GM12878 (cell line): ENCODE measurements around the gene GSG1L. TPM values are rescaled to one million over a fixed set of nuclear protein-coding genes. Genes with fewer than 3 reads are reported as not detected.

Experiments used
- ATAC-seq: fragments of 200-7000 bp; cut with Tn5 transposase; 3 replicates; pipeline ENCODE4 v1.9.1; 2020; ENCODE audit warnings: mild to moderate bottlenecking, moderate library complexity
- BruUV-seq: library from RNA; stranded (reverse); fragments of 400-500 nt; replicated peaks from 2 replicates; lab custom pipeline; 2021; lab: Mats Ljungman, UMichigan
- CTCF ChIA-PET: fragments of 300-600 bp; sonication (Branson Sonifier 250); formaldehyde crosslinking; extraction: SDS; loops from one replicate; lab custom pipeline; 2021; ENCODE audit warnings: inconsistent platforms; lab: Yijun Ruan, JAX
- POLR2A ChIA-PET: fragments of 350-600 bp; formaldehyde crosslinking; extraction: SDS; loops from one replicate; lab custom pipeline; 2021; ENCODE audit warnings: inconsistent platforms; lab: Charles Lee
- RAD21 ChIA-PET: fragments of 300-600 bp; sonication (Branson Sonifier 250); formaldehyde crosslinking; loops from one replicate; lab custom pipeline; 2023; ENCODE audit warnings: antibody characterized with exemption; ENCODE audit not compliant: unreplicated experiment; lab: Charles Lee
- SMC1A ChIA-PET: fragments of 300-600 bp; sonication (Branson Sonifier 250); formaldehyde crosslinking; loops from one replicate; lab custom pipeline; 2023; ENCODE audit not compliant: unreplicated experiment, uncharacterized antibody; lab: Charles Lee
- DNase-seq: peaks from one replicate; pipeline ENCODE4 v3.0.0-alpha.2; 2011; ENCODE audit warnings: low read depth, low spot score
- FAIRE-seq: peaks from 3 replicates; lab custom pipeline; 2011; peaks lifted over from hg19 to GRCh38; lab: Jason Lieb, UNC
- H2AFZ ChIP-seq: 2 replicates; pipeline ENCODE4 v1.6.0; 2011; ENCODE audit warnings: low read depth, low read length, control low read depth; ENCODE audit not compliant: control insufficient read depth
- H3K27ac ChIP-seq: 2 replicates; pipeline ENCODE4 v1.5.1; 2011; ENCODE audit warnings: control low read depth; ENCODE audit not compliant: control insufficient read depth, insufficient read depth
- H3K27me3 ChIP-seq, 2 experiments: replicated peaks in 1 of 2; 2 replicates each; pipeline versions ENCODE4 v1.6.0 to v1.6.1; 2011; ENCODE audit warnings: low read length in 1 of 2; ENCODE audit not compliant: control insufficient read depth in 2 of 2, insufficient read depth in 2 of 2
- H3K36me3 ChIP-seq, 2 experiments: 2 replicates each; pipeline ENCODE4 v1.5.1; 2011; ENCODE audit warnings: low read length in 1 of 2; ENCODE audit not compliant: control insufficient read depth in 2 of 2, insufficient read depth in 2 of 2
- H3K4me1 ChIP-seq: 2 replicates; pipeline ENCODE4 v1.6.1; 2011; ENCODE audit warnings: mild to moderate bottlenecking, low read length, moderate library complexity, mixed read lengths; ENCODE audit not compliant: control insufficient read depth, insufficient read depth
- H3K4me2 ChIP-seq: 2 replicates; pipeline ENCODE4 v1.6.0; 2011; ENCODE audit warnings: control low read depth; ENCODE audit not compliant: control insufficient read depth, insufficient read depth
- H3K4me3 ChIP-seq: fragments of 200-600 bp; sonication (generic); 2 replicates; pipeline ENCODE4 v1.5.1; 2016
- H3K79me2 ChIP-seq: 2 replicates; pipeline ENCODE4 v1.6.0; 2011; ENCODE audit warnings: low read length; ENCODE audit not compliant: control insufficient read depth, insufficient read depth
- H3K9ac ChIP-seq: 2 replicates; pipeline ENCODE4 v1.8.0; 2011; ENCODE audit warnings: low read length, control low read depth, mixed read lengths; ENCODE audit not compliant: control insufficient read depth, insufficient read depth
- H3K9me3 ChIP-seq: replicated peaks from 3 replicates; pipeline ENCODE4 v1.5.1; 2011; ENCODE audit warnings: mild to moderate bottlenecking, low read length; ENCODE audit not compliant: control insufficient read depth, insufficient read depth
- H4K20me1 ChIP-seq: 2 replicates; pipeline ENCODE4 v1.6.0; 2011; ENCODE audit not compliant: control insufficient read depth, insufficient read depth
- BCL11A ChIP-seq: IDR thresholded peaks from 2 replicates; pipeline ENCODE4 v1.6.1; 2011; ENCODE audit warnings: low read depth, low read length
- BRCA1 ChIP-seq: IDR thresholded peaks from 2 replicates; pipeline ENCODE4 v1.6.1; 2011; ENCODE audit warnings: low read depth, low read length, improper control_type of control experiment
- E2F8 ChIP-seq: fragments of 450-650 bp; IDR thresholded peaks from 2 replicates; pipeline ENCODE4 v1.6.1; 2018; ENCODE audit warnings: mild to moderate bottlenecking, low read depth, moderate library complexity; ENCODE audit not compliant: partially characterized antibody
- JUNB ChIP-seq: IDR thresholded peaks from 2 replicates; pipeline ENCODE4 v1.6.1; 2016; ENCODE audit warnings: antibody characterized with exemption, mild to moderate bottlenecking
- KAT2A ChIP-seq: conservative IDR thresholded peaks from 2 replicates; pipeline ENCODE4 v1.6.1; 2011; ENCODE audit warnings: low read depth, low read length; ENCODE audit not compliant: control insufficient read depth
- NR2C1 ChIP-seq: fragments of 450-650 bp; IDR thresholded peaks from 2 replicates; pipeline ENCODE4 v1.6.1; 2017; ENCODE audit warnings: antibody characterized with exemption, mild to moderate bottlenecking, moderate library complexity
- NR2F1 ChIP-seq: fragments of 450-650 bp; conservative IDR thresholded peaks from 2 replicates; pipeline ENCODE4 v1.6.1; 2017; ENCODE audit warnings: mild to moderate bottlenecking
- PAX8 ChIP-seq: fragments of 450-650 bp; IDR thresholded peaks from 2 replicates; pipeline ENCODE4 v1.6.1; 2017; ENCODE audit warnings: mild to moderate bottlenecking, moderate library complexity
- RB1 ChIP-seq: fragments of 450-650 bp; formaldehyde crosslinking; IDR thresholded peaks from 2 replicates; pipeline ENCODE4 v1.6.1; 2017; ENCODE audit warnings: mild to moderate bottlenecking, borderline replicate concordance
- REST ChIP-seq: IDR thresholded peaks from 2 replicates; pipeline ENCODE4 v1.6.1; 2012; ENCODE audit warnings: mild to moderate bottlenecking, low read depth, low read length
- TBL1XR1 ChIP-seq: IDR thresholded peaks from 2 replicates; pipeline ENCODE4 v1.6.1; 2012; ENCODE audit warnings: low read depth, low read length, improper control_type of control experiment
- WGBS: methylation state at CpG from one replicate; pipeline ENCODE4 v1.1.6; 2016; ENCODE audit warnings: low lambda C conversion rate; ENCODE audit not compliant: insufficient replicate concordance, insufficient coverage; ENCODE audit errors: missing lambda C conversion rate; 5-methylcytosine and 5-hydroxymethylcytosine counted together
- in situ Hi-C: fragments of 300-500 bp; cut with MboI; formaldehyde crosslinking; loops from 9 replicates; pipeline ENCODE4 v1.14.3; 2018; ENCODE audit warnings: mixed read lengths
- intact Hi-C: fragments of 100-400 bp; cut with micrococcal nuclease; formaldehyde crosslinking; loops from one replicate; pipeline ENCODE4 v1.14.2; 2022; ENCODE audit not compliant: unreplicated experiment
- polyA plus RNA-seq, 11 experiments: library from polyadenylated mRNA; depleted of rRNA in 4 of 11; unstranded in 6 of 11; stranded (reverse) in 5 of 11; fragments of >200 nt; fragmentation: Nextera tagmentation in 4 of 11; fragmentation: Illumina TruSeq in 1 of 11; extraction: Ambion mirVana in 4 of 11; extraction: Trizol in 1 of 11; gene quantifications; 1 replicate in 1 of 11; 2 replicates in 10 of 11; pipeline versions ENCODE4 v1.2.1 to v1.2.3, GENCODE V29; 2011 to 2016; ENCODE audit warnings: inconsistent platforms in 2 of 11, missing spikeins in 2 of 11, low read depth in 1 of 11
- total RNA-seq, 4 experiments: library from RNA; depleted of rRNA in 3 of 4; stranded (reverse); fragments of >200 nt in 3 of 4; fragmentation: Illumina TruSeq in 1 of 4; extraction: Trizol in 1 of 4; gene quantifications; 2 replicates each; pipeline versions ENCODE4 v1.2.1 to v1.2.3, GENCODE V29; 2013 to 2021

The GSG1L gene
- total and polyA plus RNA-seq, 10 of the 15 experiments (the other 5 are each of a cell fraction or from before 2014, with no cell fraction given), result not detected

GRCh38 chr16:27767081-27767480 is 296.4 kb downstream of the GSG1L start:
- H3K4me3 ChIP-seq, result no peak overlapping the region
- ChIA-PET CTCF (no interaction called here), SMC1A (no interaction called here), RAD21 (no interaction called here), POLR2A (no interaction called here)
- no peaks in the 10 kb centered on the region for H3K79me2 ChIP-seq
- H3K9me3 ChIP-seq, result no peaks in the 10 kb centered on the region
- H3K27ac ChIP-seq, result no peak overlapping the region
- BruUV-seq, result no TSS peak
- no peak for FAIRE-seq
- TF ChIP-seq KAT2A, result no peak
- no peak for TF ChIP-seq BRCA1
- H3K36me3 ChIP-seq, result no peaks in the 10 kb centered on the region; a peak in 1 of 4 replicates
- 95% methylated on average over 7 of the region's 7 CpGs for WGBS
- no peak overlapping the region for H2AFZ ChIP-seq
- H3K4me2 ChIP-seq, result no peak overlapping the region
- in situ Hi-C loops, result no loop called here
- no peak for ATAC-seq
- no peaks in the 10 kb centered on the region for H3K27me3 ChIP-seq
- H4K20me1 ChIP-seq, result no peaks in the 10 kb centered on the region
- no peak overlapping the region for H3K9ac ChIP-seq
- DNase-seq, result no peak
- intact Hi-C loops, result no loop called here
- H3K4me1 ChIP-seq, result no peaks in the 10 kb centered on the region

GRCh38 chr16:27766236-27766925 is 297.1 kb downstream of the GSG1L start:
- no peak overlapping the region for H3K4me2 ChIP-seq
- DNase-seq (no peak), ATAC-seq (no peak), FAIRE-seq (no peak)
- ChIA-PET POLR2A (no interaction called here), CTCF (no interaction called here), RAD21 (no interaction called here), SMC1A (no interaction called here)
- BruUV-seq, result no TSS peak
- H3K9me3 ChIP-seq, result no peaks in the 10 kb centered on the region
- H3K79me2 ChIP-seq, result no peaks in the 10 kb centered on the region
- 88% methylated on average over 21 of the region's 21 CpGs for WGBS
- H3K36me3 ChIP-seq, result no peaks in the 10 kb centered on the region; a peak in 1 of 4 replicates
- TF ChIP-seq REST, result no peak
- no peak for TF ChIP-seq E2F8
- no peak for TF ChIP-seq NR2C1
- TF ChIP-seq JUNB, result no peak
- TF ChIP-seq RB1, result no peak
- TF ChIP-seq NR2F1, result no peak
- TF ChIP-seq PAX8, result no peak
- no peak for TF ChIP-seq TBL1XR1
- no peak for TF ChIP-seq BCL11A
- in situ Hi-C loops (no loop called here), intact Hi-C loops (no loop called here)
- no peaks in the 10 kb centered on the region for H4K20me1 ChIP-seq
- H3K27me3 ChIP-seq, result no peaks in the 10 kb centered on the region
- no peaks in the 10 kb centered on the region for H3K4me1 ChIP-seq
- H2AFZ ChIP-seq, result no peak overlapping the region
- H3K27ac ChIP-seq, result no peak overlapping the region
- H3K9ac ChIP-seq, result no peak overlapping the region
- H3K4me3 ChIP-seq, result no peak overlapping the region
